ENCODE measurements around the gene FBN1.

DNA sequence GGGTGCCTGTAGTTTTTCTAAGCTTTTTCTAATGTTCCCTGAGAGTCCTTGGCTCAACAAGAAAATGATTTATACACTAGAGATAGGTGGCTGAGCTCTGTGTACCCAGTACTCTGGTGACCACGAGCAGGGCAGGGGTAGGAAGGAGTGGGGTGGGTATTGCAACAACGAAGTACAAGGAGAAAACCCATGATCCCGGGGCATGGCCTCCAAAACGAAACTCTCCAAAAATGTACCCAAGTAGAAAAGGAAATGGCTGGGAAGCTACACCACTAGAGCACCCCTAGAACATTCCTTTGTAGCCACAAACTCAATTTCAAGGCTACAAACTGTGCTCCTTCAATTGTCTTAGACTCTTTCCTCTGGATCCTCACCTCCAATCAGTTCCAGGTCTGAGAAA, 175.4 kb downstream of the FBN1 start:
- no peak for TF ChIP-seq PHF8 (IDR thresholded peaks at IDR 0.05; ENCODE audit: borderline replicate concordance, low read depth)
- no peak for TF ChIP-seq RARB (CRISPR knock-in tag; IDR thresholded peaks at IDR 0.05)
- TF ChIP-seq, protein P1, sequence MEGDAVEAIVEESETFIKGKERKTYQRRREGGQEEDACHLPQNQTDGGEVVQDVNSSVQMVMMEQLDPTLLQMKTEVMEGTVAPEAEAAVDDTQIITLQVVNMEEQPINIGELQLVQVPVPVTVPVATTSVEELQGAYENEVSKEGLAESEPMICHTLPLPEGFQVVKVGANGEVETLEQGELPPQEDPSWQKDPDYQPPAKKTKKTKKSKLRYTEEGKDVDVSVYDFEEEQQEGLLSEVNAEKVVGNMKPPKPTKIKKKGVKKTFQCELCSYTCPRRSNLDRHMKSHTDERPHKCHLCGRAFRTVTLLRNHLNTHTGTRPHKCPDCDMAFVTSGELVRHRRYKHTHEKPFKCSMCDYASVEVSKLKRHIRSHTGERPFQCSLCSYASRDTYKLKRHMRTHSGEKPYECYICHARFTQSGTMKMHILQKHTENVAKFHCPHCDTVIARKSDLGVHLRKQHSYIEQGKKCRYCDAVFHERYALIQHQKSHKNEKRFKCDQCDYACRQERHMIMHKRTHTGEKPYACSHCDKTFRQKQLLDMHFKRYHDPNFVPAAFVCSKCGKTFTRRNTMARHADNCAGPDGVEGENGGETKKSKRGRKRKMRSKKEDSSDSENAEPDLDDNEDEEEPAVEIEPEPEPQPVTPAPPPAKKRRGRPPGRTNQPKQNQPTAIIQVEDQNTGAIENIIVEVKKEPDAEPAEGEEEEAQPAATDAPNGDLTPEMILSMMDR (IDR thresholded peaks at IDR 0.05), result no peak
- no peak for TF ChIP-seq BHLHE40 (IDR thresholded peaks at IDR 0.05; ENCODE audit: low read depth, low read length)
- TF ChIP-seq POLR2A (IDR thresholded peaks at IDR 0.05; ENCODE audit: low read length), result no peak
- TF ChIP-seq SMC3 (IDR thresholded peaks at IDR 0.05), result no peak
- TF ChIP-seq, protein P2, sequence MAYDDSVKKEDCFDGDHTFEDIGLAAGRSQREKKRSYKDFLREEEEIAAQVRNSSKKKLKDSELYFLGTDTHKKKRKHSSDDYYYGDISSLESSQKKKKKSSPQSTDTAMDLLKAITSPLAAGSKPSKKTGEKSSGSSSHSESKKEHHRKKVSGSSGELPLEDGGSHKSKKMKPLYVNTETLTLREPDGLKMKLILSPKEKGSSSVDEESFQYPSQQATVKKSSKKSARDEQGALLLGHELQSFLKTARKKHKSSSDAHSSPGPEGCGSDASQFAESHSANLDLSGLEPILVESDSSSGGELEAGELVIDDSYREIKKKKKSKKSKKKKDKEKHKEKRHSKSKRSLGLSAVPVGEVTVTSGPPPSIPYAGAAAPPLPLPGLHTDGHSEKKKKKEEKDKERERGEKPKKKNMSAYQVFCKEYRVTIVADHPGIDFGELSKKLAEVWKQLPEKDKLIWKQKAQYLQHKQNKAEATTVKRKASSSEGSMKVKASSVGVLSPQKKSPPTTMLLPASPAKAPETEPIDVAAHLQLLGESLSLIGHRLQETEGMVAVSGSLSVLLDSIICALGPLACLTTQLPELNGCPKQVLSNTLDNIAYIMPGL (CRISPR knock-in tag; IDR thresholded peaks at IDR 0.05; ENCODE audit: borderline replicate concordance), result no peak
